ENCODE results near the gene NUP37.
"Not testable (repeated sequence)": the region's sequence is repeated elsewhere in the genome, so short reads cannot be mapped to it uniquely, and the experiment has no call there.

Gene NUP37

DNA sequence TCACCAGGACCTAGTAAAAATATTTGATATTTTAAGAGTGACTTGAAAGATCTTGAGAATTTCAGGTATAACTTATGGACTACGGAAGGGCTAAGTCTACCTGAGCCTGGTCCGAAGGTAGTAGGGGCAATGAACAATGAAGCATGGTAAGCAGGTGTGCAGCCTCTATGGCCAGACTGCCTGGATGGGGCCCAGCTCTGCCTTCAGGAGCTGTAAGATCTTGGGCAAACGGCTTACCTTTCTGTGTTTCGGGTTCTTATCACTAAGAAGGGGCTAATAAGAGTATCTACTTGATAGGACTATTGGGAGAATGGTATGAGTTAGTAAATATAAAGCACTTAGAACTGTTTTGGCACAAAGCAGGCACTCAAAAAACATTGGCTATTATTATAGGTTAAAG is 39.1 kb downstream of the NUP37 start:
- DNase-seq (ENCODE audit: low read depth in 1 of 2, low spot score in 1 of 2): no peak
- Histone ChIP-seq H3K27me3 (ENCODE audit: insufficient read depth, poor library complexity, severe bottlenecking) (no peaks in the 10 kb centered on the region), H3K27ac (replicated peaks) (no peak overlapping the region), H3K4me3 (replicated peaks; ENCODE audit: insufficient read depth, low read length) (no peak overlapping the region)
- TF ChIP-seq GABPA (IDR thresholded peaks at IDR 0.05; ENCODE audit: low read depth) (no peak), SPI1 (IDR thresholded peaks at IDR 0.05; ENCODE audit: borderline replicate concordance, low read depth) (no peak), POLR2AphosphoS5 (IDR thresholded peaks at IDR 0.05; ENCODE audit: low read depth) (no peak)
- TF ChIP-seq, protein P1, sequence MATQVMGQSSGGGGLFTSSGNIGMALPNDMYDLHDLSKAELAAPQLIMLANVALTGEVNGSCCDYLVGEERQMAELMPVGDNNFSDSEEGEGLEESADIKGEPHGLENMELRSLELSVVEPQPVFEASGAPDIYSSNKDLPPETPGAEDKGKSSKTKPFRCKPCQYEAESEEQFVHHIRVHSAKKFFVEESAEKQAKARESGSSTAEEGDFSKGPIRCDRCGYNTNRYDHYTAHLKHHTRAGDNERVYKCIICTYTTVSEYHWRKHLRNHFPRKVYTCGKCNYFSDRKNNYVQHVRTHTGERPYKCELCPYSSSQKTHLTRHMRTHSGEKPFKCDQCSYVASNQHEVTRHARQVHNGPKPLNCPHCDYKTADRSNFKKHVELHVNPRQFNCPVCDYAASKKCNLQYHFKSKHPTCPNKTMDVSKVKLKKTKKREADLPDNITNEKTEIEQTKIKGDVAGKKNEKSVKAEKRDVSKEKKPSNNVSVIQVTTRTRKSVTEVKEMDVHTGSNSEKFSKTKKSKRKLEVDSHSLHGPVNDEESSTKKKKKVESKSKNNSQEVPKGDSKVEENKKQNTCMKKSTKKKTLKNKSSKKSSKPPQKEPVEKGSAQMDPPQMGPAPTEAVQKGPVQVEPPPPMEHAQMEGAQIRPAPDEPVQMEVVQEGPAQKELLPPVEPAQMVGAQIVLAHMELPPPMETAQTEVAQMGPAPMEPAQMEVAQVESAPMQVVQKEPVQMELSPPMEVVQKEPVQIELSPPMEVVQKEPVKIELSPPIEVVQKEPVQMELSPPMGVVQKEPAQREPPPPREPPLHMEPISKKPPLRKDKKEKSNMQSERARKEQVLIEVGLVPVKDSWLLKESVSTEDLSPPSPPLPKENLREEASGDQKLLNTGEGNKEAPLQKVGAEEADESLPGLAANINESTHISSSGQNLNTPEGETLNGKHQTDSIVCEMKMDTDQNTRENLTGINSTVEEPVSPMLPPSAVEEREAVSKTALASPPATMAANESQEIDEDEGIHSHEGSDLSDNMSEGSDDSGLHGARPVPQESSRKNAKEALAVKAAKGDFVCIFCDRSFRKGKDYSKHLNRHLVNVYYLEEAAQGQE (IDR thresholded peaks at IDR 0.05; ENCODE audit: insufficient replicate concordance, low read depth): no peak
- TF ChIP-seq, protein P2, sequence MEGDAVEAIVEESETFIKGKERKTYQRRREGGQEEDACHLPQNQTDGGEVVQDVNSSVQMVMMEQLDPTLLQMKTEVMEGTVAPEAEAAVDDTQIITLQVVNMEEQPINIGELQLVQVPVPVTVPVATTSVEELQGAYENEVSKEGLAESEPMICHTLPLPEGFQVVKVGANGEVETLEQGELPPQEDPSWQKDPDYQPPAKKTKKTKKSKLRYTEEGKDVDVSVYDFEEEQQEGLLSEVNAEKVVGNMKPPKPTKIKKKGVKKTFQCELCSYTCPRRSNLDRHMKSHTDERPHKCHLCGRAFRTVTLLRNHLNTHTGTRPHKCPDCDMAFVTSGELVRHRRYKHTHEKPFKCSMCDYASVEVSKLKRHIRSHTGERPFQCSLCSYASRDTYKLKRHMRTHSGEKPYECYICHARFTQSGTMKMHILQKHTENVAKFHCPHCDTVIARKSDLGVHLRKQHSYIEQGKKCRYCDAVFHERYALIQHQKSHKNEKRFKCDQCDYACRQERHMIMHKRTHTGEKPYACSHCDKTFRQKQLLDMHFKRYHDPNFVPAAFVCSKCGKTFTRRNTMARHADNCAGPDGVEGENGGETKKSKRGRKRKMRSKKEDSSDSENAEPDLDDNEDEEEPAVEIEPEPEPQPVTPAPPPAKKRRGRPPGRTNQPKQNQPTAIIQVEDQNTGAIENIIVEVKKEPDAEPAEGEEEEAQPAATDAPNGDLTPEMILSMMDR (IDR thresholded peaks at IDR 0.05; ENCODE audit: insufficient read depth, low read length): no peak

DNA sequence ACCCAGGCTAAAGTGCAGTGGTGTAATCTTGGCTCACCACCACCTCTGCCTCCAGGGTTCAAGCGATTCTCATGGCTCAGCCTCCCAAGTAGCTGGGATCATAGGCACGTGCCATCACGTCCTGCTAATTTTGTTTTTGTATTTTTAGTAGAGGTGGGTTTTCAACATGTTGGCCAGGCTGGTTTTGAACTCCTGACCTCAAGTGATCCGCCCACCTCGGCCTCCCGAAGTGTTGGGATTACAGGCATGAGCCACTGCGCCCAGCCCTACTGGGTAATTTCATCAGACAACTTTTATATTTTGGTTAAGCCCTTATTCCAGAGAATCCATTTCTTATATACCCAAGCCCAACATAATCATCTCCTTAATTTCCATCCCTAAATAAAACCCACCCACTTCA is 47.8 kb downstream of the NUP37 start:
- H3K27me3 ChIP-seq (ENCODE audit: insufficient read depth, poor library complexity, severe bottlenecking); H3K27ac ChIP-seq (replicated peaks); H3K4me3 ChIP-seq (replicated peaks; ENCODE audit: insufficient read depth, low read length); DNase-seq (ENCODE audit: low read depth in 1 of 2, low spot score in 1 of 2): not testable (repeated sequence)

DNA sequence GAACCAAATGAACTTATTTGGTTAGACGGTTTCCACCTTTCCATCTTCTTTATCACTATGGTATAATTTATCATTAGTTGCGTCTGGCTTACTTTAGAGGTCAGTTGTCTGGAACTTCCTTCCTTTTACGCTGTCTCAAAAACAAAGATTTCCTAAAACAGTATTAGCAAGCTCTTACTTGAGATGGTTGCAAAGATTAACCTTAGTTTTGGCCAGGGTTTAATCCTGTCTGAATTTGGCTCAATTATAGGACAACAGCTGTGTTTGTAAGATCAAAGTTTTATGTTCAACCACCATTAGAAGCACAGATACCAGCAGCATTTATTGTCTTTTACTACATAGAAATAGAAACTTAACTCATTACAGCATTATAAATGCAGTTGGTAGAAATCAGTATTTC is 50.2 kb downstream of the NUP37 start:
- TF ChIP-seq POLR2AphosphoS5 (IDR thresholded peaks at IDR 0.05; ENCODE audit: low read depth) (no peak), GABPA (IDR thresholded peaks at IDR 0.05; ENCODE audit: low read depth) (no peak)
- TF ChIP-seq, protein P1 (IDR thresholded peaks at IDR 0.05; ENCODE audit: insufficient replicate concordance, low read depth): no peak
- TF ChIP-seq, protein P2 (IDR thresholded peaks at IDR 0.05; ENCODE audit: insufficient read depth, low read length): no peak
- no peak overlapping the region for H3K4me3 ChIP-seq (replicated peaks; ENCODE audit: insufficient read depth, low read length)
- H3K27me3 ChIP-seq (ENCODE audit: insufficient read depth, poor library complexity, severe bottlenecking): no peaks in the 10 kb centered on the region
- no peak overlapping the region for H3K27ac ChIP-seq (replicated peaks)
- no peak for DNase-seq (ENCODE audit: low read depth in 1 of 2, low spot score in 1 of 2)

DNA sequence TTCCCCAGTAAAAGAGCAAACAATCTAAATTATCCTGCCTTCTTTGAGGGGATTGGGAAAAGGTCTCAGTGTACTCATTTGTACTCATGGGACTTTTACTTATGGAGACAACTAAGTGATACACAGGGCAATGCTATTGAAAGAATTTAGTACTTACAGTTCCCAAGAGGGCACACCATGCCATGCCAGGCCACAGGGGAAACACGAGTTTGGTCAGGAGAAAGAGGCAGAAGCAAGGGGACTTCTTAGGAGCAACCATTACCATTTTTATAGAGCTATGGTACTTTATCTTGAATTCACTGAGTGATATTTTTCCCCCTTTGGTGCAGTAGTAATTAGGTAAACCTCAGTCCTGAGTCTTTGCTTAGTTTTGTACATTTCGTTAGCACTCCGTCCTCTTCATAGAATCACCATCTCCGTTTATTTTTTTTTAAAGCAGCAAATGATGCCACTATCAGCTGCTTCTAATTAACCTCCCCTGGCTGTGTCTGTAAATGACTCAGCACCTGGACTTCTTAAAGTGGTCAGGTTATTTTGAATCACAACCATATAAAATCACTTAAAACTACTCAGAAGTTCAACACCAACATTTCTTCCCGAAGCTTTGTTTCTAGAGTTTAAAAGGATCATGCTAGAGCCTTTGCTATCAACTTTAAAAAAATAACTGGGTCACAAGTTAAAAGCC is 52.2 kb downstream of the NUP37 start:
- no peak for TF ChIP-seq SPI1 (IDR thresholded peaks at IDR 0.05; ENCODE audit: borderline replicate concordance, low read depth)
- Histone ChIP-seq H3K27ac (replicated peaks) (no peak overlapping the region), H3K27me3 (ENCODE audit: insufficient read depth, poor library complexity, severe bottlenecking) (no peaks in the 10 kb centered on the region), H3K4me3 (replicated peaks; ENCODE audit: insufficient read depth, low read length) (no peak overlapping the region)
- DNase-seq (ENCODE audit: low read depth in 1 of 2, low spot score in 1 of 2): no peak

DNA sequence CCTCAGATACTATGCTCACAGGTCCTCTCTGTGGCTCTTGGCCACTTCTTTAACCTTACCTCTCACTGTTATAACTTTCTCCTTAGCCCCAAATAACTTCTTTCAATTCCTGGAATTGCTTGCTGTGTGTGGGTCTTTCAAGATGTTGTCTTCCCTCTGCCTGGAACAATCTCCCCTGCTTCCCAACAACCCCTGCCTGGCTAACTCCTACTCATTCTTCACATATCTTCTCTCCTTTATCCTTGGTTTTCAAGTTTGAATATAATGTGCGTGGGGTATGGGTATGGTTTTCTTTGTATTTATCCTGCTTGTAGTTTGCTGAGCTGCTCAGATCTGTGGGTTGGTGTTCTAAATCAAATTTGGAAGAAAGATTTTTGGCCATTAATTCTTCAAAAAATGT is 55.4 kb downstream of the NUP37 start:
- TF ChIP-seq POLR2AphosphoS5 (IDR thresholded peaks at IDR 0.05; ENCODE audit: low read depth): no peak
- no peak for TF ChIP-seq GABPA (IDR thresholded peaks at IDR 0.05; ENCODE audit: low read depth)
- no peak for TF ChIP-seq SPI1 (IDR thresholded peaks at IDR 0.05; ENCODE audit: borderline replicate concordance, low read depth)
- TF ChIP-seq, protein P1 (IDR thresholded peaks at IDR 0.05; ENCODE audit: insufficient replicate concordance, low read depth): no peak
- TF ChIP-seq, protein P2 (IDR thresholded peaks at IDR 0.05; ENCODE audit: insufficient read depth, low read length): no peak
- no peak for DNase-seq (ENCODE audit: low read depth in 1 of 2, low spot score in 1 of 2)
- no peaks in the 10 kb centered on the region for H3K27me3 ChIP-seq (ENCODE audit: insufficient read depth, poor library complexity, severe bottlenecking)
- no peak overlapping the region for H3K4me3 ChIP-seq (replicated peaks; ENCODE audit: insufficient read depth, low read length)
- no peak overlapping the region for H3K27ac ChIP-seq (replicated peaks)
